ENCODE measurements around the gene FZD1.

Gene FZD1

GRCh38 chr7:91265693-91266066 lies 1.4 kb downstream of the FZD1 start:
- no peaks in the 10 kb centered on the region for H3K9me3 ChIP-seq (ENCODE audit: insufficient read depth, low read length)
- peak overlapping the region; percentile 63 for H3K4me3 ChIP-seq (ENCODE audit: insufficient read length, low read depth)
- no peak for TF ChIP-seq YY1 (IDR thresholded peaks at IDR 0.05; ENCODE audit: insufficient read depth, insufficient read length)
- TF ChIP-seq SUZ12 (IDR thresholded peaks at IDR 0.05; ENCODE audit: extremely low read depth, insufficient read depth, insufficient read length): no peak
- TF ChIP-seq ZNF274 (IDR thresholded peaks at IDR 0.05; ENCODE audit: low read depth, low read length): no peak
- peaks cover 11% of the 10 kb centered on the region for H3K36me3 ChIP-seq (ENCODE audit: insufficient read depth, insufficient read length, low read length)
- H3K27me3 ChIP-seq (ENCODE audit: insufficient read depth, insufficient read length): peaks cover 20% of the 10 kb centered on the region
- no peak for DNase-seq (ENCODE audit: low read depth, low spot score)
- peaks cover 7% of the 10 kb centered on the region for H3K4me1 ChIP-seq (ENCODE audit: insufficient read depth, insufficient read length)
- peak overlapping the region; percentile 77 for H3K9ac ChIP-seq (ENCODE audit: insufficient read length, low read depth)

DNA sequence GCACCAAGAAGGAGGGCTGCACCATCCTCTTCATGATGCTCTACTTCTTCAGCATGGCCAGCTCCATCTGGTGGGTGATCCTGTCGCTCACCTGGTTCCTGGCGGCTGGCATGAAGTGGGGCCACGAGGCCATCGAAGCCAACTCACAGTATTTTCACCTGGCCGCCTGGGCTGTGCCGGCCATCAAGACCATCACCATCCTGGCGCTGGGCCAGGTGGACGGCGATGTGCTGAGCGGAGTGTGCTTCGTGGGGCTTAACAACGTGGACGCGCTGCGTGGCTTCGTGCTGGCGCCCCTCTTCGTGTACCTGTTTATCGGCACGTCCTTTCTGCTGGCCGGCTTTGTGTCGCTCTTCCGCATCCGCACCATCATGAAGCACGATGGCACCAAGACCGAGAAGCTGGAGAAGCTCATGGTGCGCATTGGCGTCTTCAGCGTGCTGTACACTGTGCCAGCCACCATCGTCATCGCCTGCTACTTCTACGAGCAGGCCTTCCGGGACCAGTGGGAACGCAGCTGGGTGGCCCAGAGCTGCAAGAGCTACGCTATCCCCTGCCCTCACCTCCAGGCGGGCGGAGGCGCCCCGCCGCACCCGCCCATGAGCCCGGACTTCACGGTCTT lies 1.9 kb downstream of the FZD1 start:
- DNase-seq (ENCODE audit: low read depth, low spot score): no peak
- H3K4me3 ChIP-seq (ENCODE audit: insufficient read length, low read depth): peak overlapping the region; percentile 63
- H3K36me3 ChIP-seq (ENCODE audit: insufficient read depth, insufficient read length, low read length): peaks cover 11% of the 10 kb centered on the region
- no peaks in the 10 kb centered on the region for H3K9me3 ChIP-seq (ENCODE audit: insufficient read depth, low read length)
- no peak overlapping the region for H3K9ac ChIP-seq (ENCODE audit: insufficient read length, low read depth)
- TF ChIP-seq SUZ12 (IDR thresholded peaks at IDR 0.05; ENCODE audit: extremely low read depth, insufficient read depth, insufficient read length): no peak
- no peak for TF ChIP-seq ZNF274 (IDR thresholded peaks at IDR 0.05; ENCODE audit: low read depth, low read length)
- TF ChIP-seq YY1 (IDR thresholded peaks at IDR 0.05; ENCODE audit: insufficient read depth, insufficient read length): no peak
- peaks cover 7% of the 10 kb centered on the region for H3K4me1 ChIP-seq (ENCODE audit: insufficient read depth, insufficient read length)
- peaks cover 20% of the 10 kb centered on the region for H3K27me3 ChIP-seq (ENCODE audit: insufficient read depth, insufficient read length)

DNA sequence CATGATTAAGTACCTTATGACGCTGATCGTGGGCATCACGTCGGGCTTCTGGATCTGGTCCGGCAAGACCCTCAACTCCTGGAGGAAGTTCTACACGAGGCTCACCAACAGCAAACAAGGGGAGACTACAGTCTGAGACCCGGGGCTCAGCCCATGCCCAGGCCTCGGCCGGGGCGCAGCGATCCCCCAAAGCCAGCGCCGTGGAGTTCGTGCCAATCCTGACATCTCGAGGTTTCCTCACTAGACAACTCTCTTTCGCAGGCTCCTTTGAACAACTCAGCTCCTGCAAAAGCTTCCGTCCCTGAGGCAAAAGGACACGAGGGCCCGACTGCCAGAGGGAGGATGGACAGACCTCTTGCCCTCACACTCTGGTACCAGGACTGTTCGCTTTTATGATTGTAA lies 2.5 kb downstream of the FZD1 start:
- TF ChIP-seq SUZ12 (IDR thresholded peaks at IDR 0.05; ENCODE audit: extremely low read depth, insufficient read depth, insufficient read length) (no peak), ZNF274 (IDR thresholded peaks at IDR 0.05; ENCODE audit: low read depth, low read length) (no peak), YY1 (IDR thresholded peaks at IDR 0.05; ENCODE audit: insufficient read depth, insufficient read length) (no peak)
- H3K27me3 ChIP-seq (ENCODE audit: insufficient read depth, insufficient read length): peaks cover 20% of the 10 kb centered on the region
- DNase-seq (ENCODE audit: low read depth, low spot score): no peak
- H3K9ac ChIP-seq (ENCODE audit: insufficient read length, low read depth): no peak overlapping the region
- no peak overlapping the region for H3K4me3 ChIP-seq (ENCODE audit: insufficient read length, low read depth)
- no peaks in the 10 kb centered on the region for H3K9me3 ChIP-seq (ENCODE audit: insufficient read depth, low read length)
- H3K36me3 ChIP-seq (ENCODE audit: insufficient read depth, insufficient read length, low read length): peaks cover 11% of the 10 kb centered on the region
- H3K4me1 ChIP-seq (ENCODE audit: insufficient read depth, insufficient read length): peaks cover 7% of the 10 kb centered on the region

- H3K4me3 ChIP-seq (ENCODE audit: insufficient read length, low read depth): peak overlapping the region; percentile 15
- H3K27me3 ChIP-seq (ENCODE audit: insufficient read depth, insufficient read length): peaks cover 15% of the 10 kb centered on the region
- DNase-seq (ENCODE audit: low read depth, low spot score): no peak
- H3K9ac ChIP-seq (ENCODE audit: insufficient read length, low read depth): peak overlapping the region; percentile 17
- H3K4me1 ChIP-seq (ENCODE audit: insufficient read depth, insufficient read length): peaks cover 7% of the 10 kb centered on the region
- H3K9me3 ChIP-seq (ENCODE audit: insufficient read depth, low read length): no peaks in the 10 kb centered on the region
- TF ChIP-seq YY1 (IDR thresholded peaks at IDR 0.05; ENCODE audit: insufficient read depth, insufficient read length) (no peak), ZNF274 (IDR thresholded peaks at IDR 0.05; ENCODE audit: low read depth, low read length) (no peak), SUZ12 (IDR thresholded peaks at IDR 0.05; ENCODE audit: extremely low read depth, insufficient read depth, insufficient read length) (no peak)
- H3K36me3 ChIP-seq (ENCODE audit: insufficient read depth, insufficient read length, low read length): peaks cover 11% of the 10 kb centered on the region
Observed at GRCh38 chr7:91267171-91267955, 3.1 kb downstream of the FZD1 start.

DNA sequence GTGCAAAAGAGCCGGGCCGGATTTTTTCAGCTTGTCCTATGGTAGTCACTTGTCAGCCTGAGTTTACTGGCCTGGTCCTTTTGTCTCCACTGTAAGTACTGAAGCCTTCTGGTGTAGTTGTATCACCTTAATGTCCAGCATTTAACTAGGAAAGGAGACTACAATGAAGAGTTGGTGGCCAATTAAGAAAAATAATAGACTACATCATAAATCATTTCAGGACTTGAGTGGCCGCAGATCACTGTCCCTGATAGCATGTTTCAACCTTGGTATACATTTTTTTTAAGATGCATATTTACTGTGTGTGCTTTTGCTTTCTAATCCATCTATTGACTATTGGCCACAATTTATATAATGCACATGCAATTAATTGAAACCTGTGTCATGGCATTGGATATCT lies 6.1 kb downstream of the FZD1 start:
- no peak overlapping the region for H3K9ac ChIP-seq (ENCODE audit: insufficient read length, low read depth)
- no peaks in the 10 kb centered on the region for H3K9me3 ChIP-seq (ENCODE audit: insufficient read depth, low read length)
- peaks cover 11% of the 10 kb centered on the region for H3K36me3 ChIP-seq (ENCODE audit: insufficient read depth, insufficient read length, low read length)
- no peak for DNase-seq (ENCODE audit: low read depth, low spot score)
- H3K4me1 ChIP-seq (ENCODE audit: insufficient read depth, insufficient read length): peaks cover 5% of the 10 kb centered on the region
- H3K27me3 ChIP-seq (ENCODE audit: insufficient read depth, insufficient read length): peaks cover 5% of the 10 kb centered on the region
- TF ChIP-seq SUZ12 (IDR thresholded peaks at IDR 0.05; ENCODE audit: extremely low read depth, insufficient read depth, insufficient read length) (no peak), YY1 (IDR thresholded peaks at IDR 0.05; ENCODE audit: insufficient read depth, insufficient read length) (no peak), ZNF274 (IDR thresholded peaks at IDR 0.05; ENCODE audit: low read depth, low read length) (no peak)
- H3K4me3 ChIP-seq (ENCODE audit: insufficient read length, low read depth): no peak overlapping the region

- Histone ChIP-seq H3K27me3 (ENCODE audit: insufficient read depth, insufficient read length) (no peaks in the 10 kb centered on the region), H3K9ac (ENCODE audit: insufficient read length, low read depth) (no peak overlapping the region), H3K4me1 (ENCODE audit: insufficient read depth, insufficient read length) (no peaks in the 10 kb centered on the region), H3K4me3 (ENCODE audit: insufficient read length, low read depth) (no peak overlapping the region), H3K9me3 (ENCODE audit: insufficient read depth, low read length) (no peaks in the 10 kb centered on the region), H3K36me3 (ENCODE audit: insufficient read depth, insufficient read length, low read length) (no peaks in the 10 kb centered on the region)
- TF ChIP-seq YY1 (IDR thresholded peaks at IDR 0.05; ENCODE audit: insufficient read depth, insufficient read length): no peak
- no peak for TF ChIP-seq SUZ12 (IDR thresholded peaks at IDR 0.05; ENCODE audit: extremely low read depth, insufficient read depth, insufficient read length)
- TF ChIP-seq ZNF274 (IDR thresholded peaks at IDR 0.05; ENCODE audit: low read depth, low read length): no peak
- no peak for DNase-seq (ENCODE audit: low read depth, low spot score)
Observed at GRCh38 chr7:91276909-91277308, 12.7 kb downstream of the FZD1 start.

DNA sequence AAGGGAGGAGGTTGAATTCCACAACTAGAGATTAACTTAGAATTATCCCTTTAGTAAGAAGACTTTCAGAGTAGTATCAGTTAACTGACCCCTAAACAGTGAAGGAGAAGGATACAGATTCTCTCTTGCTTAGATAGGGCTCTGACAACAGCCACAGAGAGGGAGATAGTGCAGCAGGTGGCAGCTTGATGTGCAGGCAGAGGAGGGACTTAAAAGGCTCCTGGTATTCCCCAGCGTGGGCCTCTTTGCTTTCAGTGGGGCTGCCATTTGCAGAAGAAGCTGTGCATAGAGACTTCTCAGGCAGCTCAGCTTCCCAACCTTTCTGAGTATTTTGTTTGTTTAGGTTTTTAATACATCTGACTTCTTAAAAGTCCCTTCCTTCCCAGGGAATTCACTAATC lies 16.0 kb downstream of the FZD1 start:
- Histone ChIP-seq H3K4me3 (ENCODE audit: insufficient read length, low read depth) (no peak overlapping the region), H3K4me1 (ENCODE audit: insufficient read depth, insufficient read length) (no peaks in the 10 kb centered on the region), H3K27me3 (ENCODE audit: insufficient read depth, insufficient read length) (no peaks in the 10 kb centered on the region), H3K36me3 (ENCODE audit: insufficient read depth, insufficient read length, low read length) (no peaks in the 10 kb centered on the region), H3K9me3 (ENCODE audit: insufficient read depth, low read length) (no peaks in the 10 kb centered on the region), H3K9ac (ENCODE audit: insufficient read length, low read depth) (no peak overlapping the region)
- no peak for DNase-seq (ENCODE audit: low read depth, low spot score)
- no peak for TF ChIP-seq YY1 (IDR thresholded peaks at IDR 0.05; ENCODE audit: insufficient read depth, insufficient read length)
- TF ChIP-seq SUZ12 (IDR thresholded peaks at IDR 0.05; ENCODE audit: extremely low read depth, insufficient read depth, insufficient read length): no peak
- no peak for TF ChIP-seq ZNF274 (IDR thresholded peaks at IDR 0.05; ENCODE audit: low read depth, low read length)
